Measurements from ENCODE around the gene E2F4. TPM values are rescaled to one million over a fixed set of nuclear protein-coding genes. Genes with fewer than 3 reads are reported as not detected.

The E2F4 gene
- total and polyA plus RNA-seq, 2 of the 8 experiments (the other 6 are each of a cell fraction or from before 2014, with no cell fraction given): 79.9 to 157 TPM

DNA sequence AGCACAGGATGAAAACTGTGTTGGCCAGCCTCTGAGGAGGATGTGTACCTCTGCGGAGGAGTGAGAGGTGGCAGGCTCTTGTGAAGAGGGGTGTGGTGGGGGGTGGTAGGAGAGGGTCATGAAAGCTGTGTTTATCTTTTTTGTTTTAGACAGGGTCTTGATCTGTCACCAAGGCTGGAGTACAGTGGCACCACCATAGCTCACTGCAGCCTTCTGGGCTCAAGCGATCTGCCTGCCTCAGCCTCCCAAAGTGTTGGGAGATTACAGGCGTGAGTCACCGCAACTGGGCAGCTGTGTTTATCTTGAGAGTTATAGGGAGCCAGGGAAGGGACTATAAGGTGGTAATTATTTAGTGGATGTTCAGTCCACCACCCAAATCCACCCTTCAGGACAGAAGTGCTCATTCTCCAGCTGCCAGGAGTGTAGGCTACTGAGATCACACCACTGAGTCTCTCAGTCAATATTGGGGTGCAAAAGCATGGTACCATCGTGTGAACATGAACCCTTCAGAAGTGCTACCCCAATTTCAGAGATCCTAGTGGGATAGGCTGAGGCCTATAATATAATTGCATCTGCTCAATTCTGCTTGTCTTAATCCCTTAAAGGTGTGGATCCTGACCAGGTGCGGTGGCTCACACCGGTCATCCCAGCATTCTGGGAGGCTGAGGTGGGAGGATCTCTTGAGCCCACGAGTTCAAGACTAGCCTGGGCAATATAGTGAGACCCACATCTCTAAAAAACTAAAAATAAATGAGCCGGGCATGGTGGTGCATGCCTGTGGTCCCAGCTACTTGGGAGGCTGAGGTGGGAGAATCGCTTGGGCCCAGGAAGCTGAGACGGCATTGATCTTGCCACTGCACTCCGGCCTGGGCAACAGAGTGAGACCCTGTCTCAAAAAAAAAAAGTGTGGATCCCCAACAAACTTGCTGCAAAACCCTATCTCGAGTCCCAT is 1.2 kb upstream of the E2F4 start:
- DNase-seq (ENCODE audit: low read depth in 1 of 2, low spot score in 2 of 2): no peak
- H3K23ac ChIP-seq (ENCODE audit: insufficient read length): no peak overlapping the region
- H3K14ac ChIP-seq (ENCODE audit: insufficient read length): no peak overlapping the region
- H2AFZ ChIP-seq (ENCODE audit: low read length): no peak overlapping the region
- H3K79me1 ChIP-seq (ENCODE audit: low read depth, low read length): peaks cover 10% of the 10 kb centered on the region
- WGBS, 2 experiments (ENCODE audit: extremely low coverage in 1 of 2, insufficient coverage in 1 of 2, insufficient read length in 1 of 2, insufficient replicate concordance in 2 of 2, low coverage in 1 of 2, low lambda C conversion rate in 2 of 2, missing lambda C conversion rate in 1 of 2): 91% methylated on average over 13 of the region's 13 CpGs; no CpG with 5 or more reads in 1 of the 2 experiments
- peak overlapping the region; percentile 12; the same call in 1 of the 2 replicates for H4K8ac ChIP-seq (ENCODE audit: extremely low read depth, insufficient read depth, low read length)
- peaks cover 8 to 17% of the 10 kb centered on the region in 2 experiments for H3K79me2 ChIP-seq (ENCODE audit: control insufficient read depth in 1 of 2, insufficient read depth in 2 of 2, low read length in 2 of 2)
- no peak overlapping the region for H3K27ac ChIP-seq (ENCODE audit: low read depth, low read length)
- H3K9me3 ChIP-seq (ENCODE audit: insufficient read depth in 2 of 2, low read depth in 1 of 2, low read length in 1 of 2): no peaks in the 10 kb centered on the region
- peak overlapping the region in 1 of 2 experiments; percentile 93; a peak in 1 of 4 replicates for H3K4me2 ChIP-seq (ENCODE audit: insufficient read depth in 1 of 2, low read depth in 2 of 2, low read length in 2 of 2)
- H3K27me3 ChIP-seq (replicated peaks in 1 of 4; ENCODE audit: control insufficient read depth in 3 of 4, extremely low read depth in 1 of 4, insufficient read depth in 3 of 4, low read length in 3 of 4): peaks cover 0 to 14% (median 7%) of the 10 kb centered on the region in 4 experiments; a peak in 5 of 7 replicates
- H3K36me3 ChIP-seq (ENCODE audit: control insufficient read depth in 2 of 4, insufficient read depth in 4 of 4, low read length in 3 of 4): peaks cover 6 to 21% (median 14%) of the 10 kb centered on the region in 4 experiments; a peak in 6 of 8 replicates
- no peak overlapping the region for H2BK120ac ChIP-seq (replicated peaks; ENCODE audit: low read depth, low read length)
- no peak overlapping the region for H3K4ac ChIP-seq (replicated peaks; ENCODE audit: insufficient read length, low read depth, low read length)
- no peak overlapping the region for H4K5ac ChIP-seq (ENCODE audit: insufficient read length, low read depth, low read length)
- H2BK5ac ChIP-seq (ENCODE audit: low read depth, low read length): no peak overlapping the region
- peaks cover 4 to 21% of the 10 kb centered on the region in 2 experiments for H4K20me1 ChIP-seq (replicated peaks in 1 of 2; ENCODE audit: control insufficient read depth in 1 of 2, insufficient read depth in 2 of 2, low read length in 2 of 2)
- TF ChIP-seq JUND (IDR thresholded peaks at IDR 0.05; ENCODE audit: low read length): no peak
- TF ChIP-seq KDM5A (IDR thresholded peaks at IDR 0.05; ENCODE audit: low read length): no peak
- no peak for TF ChIP-seq GTF2F1 (IDR thresholded peaks at IDR 0.05; ENCODE audit: borderline replicate concordance, low read depth, low read length)
- no peak for TF ChIP-seq ATF3 (IDR thresholded peaks at IDR 0.05; ENCODE audit: insufficient read depth, low read depth, low read length)
- no peak overlapping the region for H3K18ac ChIP-seq (ENCODE audit: extremely low read depth, low read length)
- H3K4me1 ChIP-seq (replicated peaks in 1 of 4; ENCODE audit: control insufficient read depth in 3 of 4, insufficient read depth in 4 of 4, low read length in 3 of 4): peaks cover 0 to 14% (median 2%) of the 10 kb centered on the region in 4 experiments; a peak in 4 of 7 replicates
- ChIA-PET POLR2A (ENCODE audit: partially characterized antibody) (interaction anchor here (0.7 to 1.3 kb wide), 4 partner anchors 7 to 54 kb away, joined by 3 to 4 read pairs (median 3); partner anchors contain the start of gene ELMO3), CTCF (ENCODE audit: partially characterized antibody) (interaction anchor here (1.2 to 9.3 kb wide), 4 partner anchors 9 to 230 kb away, joined by 3 to 151 read pairs (median 42); partner anchors contain the start of genes CES3, ELMO3 and NOL3)
- H2BK20ac ChIP-seq (ENCODE audit: low read length): 0 out of 2 replicates have a peak overlapping the region, but pooled peaks have one; percentile 61
- peak overlapping the region; percentile 70; the same call in 1 of the 2 replicates for H2BK12ac ChIP-seq (ENCODE audit: low read depth, low read length)
- peaks cover 7% of the 10 kb centered on the region for H3K23me2 ChIP-seq (ENCODE audit: low read depth, low read length)
- no peak overlapping the region for H2AK5ac ChIP-seq (ENCODE audit: low read depth, low read length)
- no peak overlapping the region for H3K56ac ChIP-seq (replicated peaks; ENCODE audit: insufficient read length, low read depth, low read length)
- 0 out of 2 replicates have a peak overlapping the region, but pooled peaks have one; percentile 12 for H2BK15ac ChIP-seq (ENCODE audit: low read length)
- H3K9ac ChIP-seq (replicated peaks in 1 of 4; ENCODE audit: extremely low read depth in 1 of 4, low read depth in 3 of 4, low read length in 3 of 4): no peak overlapping the region
- no peak overlapping the region for H3K4me3 ChIP-seq (ENCODE audit: extremely low read depth in 1 of 4, insufficient read depth in 2 of 4, low read depth in 3 of 4, low read length in 4 of 4)
- no peak overlapping the region for H4K91ac ChIP-seq (replicated peaks; ENCODE audit: insufficient read length, low read length)
- no peak for FAIRE-seq
